IMR-90 (cell line): Measurements from ENCODE around the gene TFIP11. TPM values are rescaled to one million over a fixed set of nuclear protein-coding genes. Genes with fewer than 3 reads are reported as not detected.

Source experiments
- ATAC-seq: fragments of 200-7000 bp; cut with Tn5 transposase; 2 replicates; pipeline ENCODE4 v1.9.1; 2020; ENCODE audit warnings: low read depth, mild to moderate bottlenecking, moderate library complexity
- BruUV-seq: library from RNA; stranded (reverse); fragments of 400-500 nt; replicated peaks from 2 replicates; lab custom pipeline; 2021; lab: Mats Ljungman, UMichigan
- CTCF ChIA-PET: fragments of 300-600 bp; formaldehyde crosslinking; extraction: SDS; loops from one replicate; lab custom pipeline; 2021; ENCODE audit warnings: antibody characterized with exemption; lab: Yijun Ruan, JAX
- POLR2A ChIA-PET: fragments of 300-600 bp; sonication (Branson Sonifier 250); formaldehyde crosslinking; loops from one replicate; lab custom pipeline; 2022; ENCODE audit warnings: antibody characterized with exemption; ENCODE audit not compliant: unreplicated experiment; lab: Charles Lee
- DNase-seq: peaks from one replicate; pipeline ENCODE4 v3.0.0; 2013
- H2AFZ ChIP-seq: replicated peaks from 2 replicates; pipeline ENCODE3; 2013; ENCODE audit warnings: low read length, mild to moderate bottlenecking; ENCODE audit not compliant: poor library complexity
- H2AK5ac ChIP-seq: 2 replicates; pipeline ENCODE4 v1.6.1; 2013; ENCODE audit warnings: low read depth, low read length, inconsistent platforms
- H2AK9ac ChIP-seq: replicated peaks from 2 replicates; pipeline ENCODE3; 2013; ENCODE audit warnings: mild to moderate bottlenecking, low read depth, low read length, moderate library complexity; ENCODE audit not compliant: poor library complexity
- H2BK120ac ChIP-seq: 2 replicates; pipeline ENCODE4 v1.6.1; 2013; ENCODE audit warnings: low read depth, low read length, inconsistent platforms
- H2BK15ac ChIP-seq: 3 replicates; pipeline ENCODE4 v1.6.1; 2013; ENCODE audit warnings: low read depth, low read length, inconsistent platforms
- H2BK20ac ChIP-seq: 2 replicates; pipeline ENCODE4 v1.6.1; 2013; ENCODE audit warnings: low read depth, mild to moderate bottlenecking, inconsistent platforms, low read length, moderate library complexity
- H2BK5ac ChIP-seq: 2 replicates; pipeline ENCODE4 v1.6.1; 2013; ENCODE audit warnings: mild to moderate bottlenecking, low read depth, low read length, inconsistent platforms; ENCODE audit not compliant: poor library complexity, severe bottlenecking
- H3K14ac ChIP-seq: replicated peaks from 2 replicates; pipeline ENCODE4 v1.6.1; 2013; ENCODE audit warnings: low read depth, low read length, inconsistent platforms
- H3K18ac ChIP-seq: 2 replicates; pipeline ENCODE4 v1.6.1; 2013; ENCODE audit warnings: low read depth, low read length, control low read depth
- H3K23ac ChIP-seq: 2 replicates; pipeline ENCODE4 v1.6.1; 2013; ENCODE audit warnings: low read depth, low read length, inconsistent platforms
- H3K27ac ChIP-seq: 2 replicates; pipeline ENCODE4 v1.5.1; 2013; ENCODE audit warnings: mild to moderate bottlenecking, control low read depth, low read length; ENCODE audit not compliant: insufficient read depth
- H3K27me3 ChIP-seq: 2 replicates; pipeline ENCODE4 v1.6.1; 2013; ENCODE audit warnings: low read length; ENCODE audit not compliant: control insufficient read depth, insufficient read depth
- H3K36me3 ChIP-seq: 2 replicates; pipeline ENCODE4 v1.6.1; 2013; ENCODE audit warnings: low read length, mixed read lengths; ENCODE audit not compliant: control insufficient read depth, insufficient read depth
- H3K4ac ChIP-seq: 2 replicates; pipeline ENCODE4 v1.6.1; 2013; ENCODE audit warnings: low read depth, low read length, inconsistent platforms
- H3K4me1 ChIP-seq: 2 replicates; pipeline ENCODE4 v1.6.1; 2013; ENCODE audit warnings: low read length, mixed read lengths; ENCODE audit not compliant: control insufficient read depth, insufficient read depth
- H3K4me2 ChIP-seq: 2 replicates; pipeline ENCODE4 v1.6.1; 2013; ENCODE audit warnings: low read depth, mild to moderate bottlenecking, control low read depth, low read length, moderate library complexity
- H3K4me3 ChIP-seq: 2 replicates; pipeline ENCODE4 v1.5.1; 2013; ENCODE audit warnings: low read depth, mild to moderate bottlenecking, control low read depth, low read length, moderate library complexity; ENCODE audit not compliant: insufficient read depth
- H3K56ac ChIP-seq: 2 replicates; pipeline ENCODE4 v1.6.1; 2013; ENCODE audit warnings: low read length, inconsistent platforms; ENCODE audit not compliant: insufficient read depth; ENCODE audit errors: extremely low read depth
- H3K79me1 ChIP-seq, 2 experiments: 2 replicates each; pipeline ENCODE4 v1.6.1; 2013; ENCODE audit warnings: low read length in 2 of 2, inconsistent platforms in 1 of 2, low read depth in 1 of 2
- H3K9ac ChIP-seq: 2 replicates; pipeline ENCODE4 v1.6.1; 2013; ENCODE audit warnings: low read depth, low read length, control low read depth
- H3K9me1 ChIP-seq: 2 replicates; pipeline ENCODE4 v1.6.1; 2013; ENCODE audit warnings: low read length, inconsistent platforms; ENCODE audit not compliant: insufficient read depth
- H3K9me3 ChIP-seq: 2 replicates; pipeline ENCODE4 v1.6.1; 2013; ENCODE audit warnings: low read length; ENCODE audit not compliant: control insufficient read depth, insufficient read depth
- H4K20me1 ChIP-seq: 2 replicates; pipeline ENCODE4 v1.6.1; 2013; ENCODE audit warnings: low read length, inconsistent platforms; ENCODE audit not compliant: insufficient read depth
- H4K5ac ChIP-seq: 2 replicates; pipeline ENCODE4 v1.6.1; 2013; ENCODE audit warnings: mild to moderate bottlenecking, low read depth, low read length, control low read depth
- H4K8ac ChIP-seq, 2 experiments: 2 replicates each; pipeline ENCODE4 v1.6.1; 2013; ENCODE audit warnings: low read depth in 2 of 2, low read length in 2 of 2, control low read depth in 1 of 2, inconsistent platforms in 1 of 2
- H4K91ac ChIP-seq: 2 replicates; pipeline ENCODE4 v1.6.1; 2013; ENCODE audit warnings: low read depth, low read length, inconsistent platforms; ENCODE audit not compliant: insufficient read depth
- BHLHE40 ChIP-seq: fragments of 150-350 bp; IDR thresholded peaks from 2 replicates; pipeline ENCODE4 v1.6.1; 2016; ENCODE audit warnings: mild to moderate bottlenecking, low read depth, low read length
- CHD1 ChIP-seq: IDR thresholded peaks from 2 replicates; pipeline ENCODE4 v1.6.1; 2012; ENCODE audit warnings: low read depth, low read length, improper control_type of control experiment
- CTCF ChIP-seq: conservative IDR thresholded peaks from 2 replicates; pipeline ENCODE4 v1.5.1; 2012; ENCODE audit warnings: mild to moderate bottlenecking, low read depth, low read length, improper control_type of control experiment
- ELK1 ChIP-seq: fragments of 150-350 bp; IDR thresholded peaks from 2 replicates; pipeline ENCODE4 v1.6.1; 2016; ENCODE audit warnings: low read depth, mild to moderate bottlenecking, low read length, moderate library complexity, borderline replicate concordance
- FOS ChIP-seq: fragments of 150-350 bp; IDR thresholded peaks from 2 replicates; pipeline ENCODE4 v1.6.1; 2016; ENCODE audit warnings: low read depth, low read length
- MAZ ChIP-seq: IDR thresholded peaks from 2 replicates; pipeline ENCODE4 v1.6.1; 2012; ENCODE audit warnings: low read depth, mild to moderate bottlenecking, low read length, improper control_type of control experiment, moderate library complexity, borderline replicate concordance
- MXI1 ChIP-seq: IDR thresholded peaks from 2 replicates; pipeline ENCODE4 v1.6.1; 2012; ENCODE audit warnings: low read depth, mild to moderate bottlenecking, low read length, moderate library complexity, borderline replicate concordance
- RAD21 ChIP-seq: IDR thresholded peaks from 2 replicates; pipeline ENCODE4 v1.6.1; 2012; ENCODE audit warnings: low read length, improper control_type of control experiment
- RCOR1 ChIP-seq: IDR thresholded peaks from 2 replicates; pipeline ENCODE4 v1.6.1; 2012; ENCODE audit warnings: mild to moderate bottlenecking, low read length, improper control_type of control experiment; ENCODE audit not compliant: insufficient replicate concordance
- RFX5 ChIP-seq: IDR thresholded peaks from 2 replicates; pipeline ENCODE4 v1.8.0; 2012; ENCODE audit warnings: low read depth, mild to moderate bottlenecking, low read length, moderate library complexity
- SMC3 ChIP-seq: fragments of 150-350 bp; IDR thresholded peaks from 2 replicates; pipeline ENCODE4 v1.6.1; 2016; ENCODE audit warnings: low read depth, mild to moderate bottlenecking, antibody characterized with exemption, low read length, moderate library complexity
- WGBS, 2 experiments: methylation state at CpG; one replicate each; pipeline versions ENCODE4 v1.1.5 to v1.1.7; 2013; ENCODE audit warnings: missing lambda C conversion rate in 2 of 2; ENCODE audit not compliant: insufficient read length in 1 of 2; ENCODE audit errors: extremely low coverage in 2 of 2; 5-methylcytosine and 5-hydroxymethylcytosine counted together
- dilution Hi-C: fragments of 300-500 bp; cut with HindIII; formaldehyde crosslinking; loops from one replicate; pipeline ENCODE4 v1.14.3; 2018; ENCODE audit warnings: low sequenced_read_pairs; ENCODE audit not compliant: unreplicated experiment
- in situ Hi-C: fragments of 300-500 bp; cut with MboI; formaldehyde crosslinking; loops from 3 replicates; pipeline ENCODE4 v1.14.3; 2019; ENCODE audit warnings: low sequenced_read_pairs, inconsistent platforms, mixed read lengths
- intact Hi-C: fragments of 100-400 bp; cut with micrococcal nuclease; formaldehyde crosslinking; loops from 2 replicates; pipeline ENCODE4 v1.10.0; 2022
- polyA plus RNA-seq, 3 experiments: library from polyadenylated mRNA; depleted of rRNA; stranded (reverse); fragments of >200 nt; gene quantifications; 2 replicates each; pipeline ENCODE4 v1.2.3, GENCODE V29; 2012; ENCODE audit warnings: low replicate concordance in 1 of 3
- total RNA-seq: library from RNA; depleted of rRNA; stranded (reverse); fragments of >200 nt; gene quantifications from 2 replicates; pipeline ENCODE4 v1.2.3, GENCODE V29; 2012

Gene TFIP11
- total and polyA plus RNA-seq, 2 of the 4 experiments (the other 2 are of a cell fraction), result 22.5 to 43.2 TPM

GRCh38 chr22:26502688-26503561 lies 9.3 kb downstream of the TFIP11 start:
- Histone ChIP-seq H4K5ac (no peak overlapping the region), H3K9ac (no peak overlapping the region), H3K56ac (no peak overlapping the region), H2BK120ac (no peak overlapping the region), H3K4me2 (no peak overlapping the region), H2BK20ac (no peak overlapping the region), H2BK15ac (no peak overlapping the region), H3K36me3 (peaks cover 56% of the 10 kb centered on the region), H3K79me1 (peaks cover 4 to 10% of the 10 kb centered on the region in 2 experiments; a peak in 1 of 4 replicates), H2AFZ (peak overlapping the region; percentile 67), H2AK5ac (no peak overlapping the region), H3K4me1 (no peaks in the 10 kb centered on the region), H3K14ac (no peak overlapping the region), H2AK9ac (peak overlapping the region; percentile 11), H3K4ac (no peak overlapping the region), H3K27me3 (no peaks in the 10 kb centered on the region), H4K20me1 (no peaks in the 10 kb centered on the region), H3K27ac (no peak overlapping the region), H3K23ac (no peak overlapping the region), H3K9me3 (no peaks in the 10 kb centered on the region), H3K9me1 (no peaks in the 10 kb centered on the region), H4K8ac (no peak overlapping the region; a peak in 1 of 4 replicates), H3K4me3 (no peak overlapping the region), H3K18ac (no peak overlapping the region), H2BK5ac (no peak overlapping the region), H4K91ac (no peak overlapping the region)
- dilution Hi-C loops (no loop called here), in situ Hi-C loops (no loop called here), intact Hi-C loops (loop anchor here (5.0 kb wide), 1 partner anchor 89 kb away; the partner anchor contains the start of gene TPST2)
- CTCF ChIA-PET, result interaction anchor here (1.1 to 2.1 kb wide), 4 partner anchors 9 to 163 kb away, joined by 3 to 7 read pairs (median 4); partner anchors contain the start of genes HPS4 and SRRD
- WGBS, 2 experiments, result 27% methylated on average over 2 of the region's 3 CpGs; no CpG with 5 or more reads in 1 of the 2 experiments
- TF ChIP-seq CHD1 (no peak), RFX5 (no peak), MAZ (no peak), CTCF (peak; percentile 56), BHLHE40 (no peak), RCOR1 (no peak), ELK1 (no peak), RAD21 (peak; percentile 63), SMC3 (peak; percentile 71), FOS (no peak), MXI1 (no peak)
- peak; percentile 79 for ATAC-seq
- POLR2A ChIA-PET, result no interaction called here
- BruUV-seq, result no TSS peak
- DNase-seq, result peak; percentile 51
